Mammary epithelial cell (primary cell): Measurements from ENCODE around the gene GPR68.
"Not testable (repeated sequence)": the region's sequence is repeated elsewhere in the genome, so short reads cannot be mapped to it uniquely, and the experiment has no call there.

ENCODE experiments used
- CTCF ChIP-seq, 2 donors: IDR thresholded peaks in 1 of 2; conservative IDR thresholded peaks in 1 of 2; 2 replicates each; pipeline ENCODE4 v1.5.1; 2011 to 2012; ENCODE audit warnings: inconsistent platforms in 2 of 2, low read length in 2 of 2, mild to moderate bottlenecking in 2 of 2, control low read depth in 1 of 2, low read depth in 1 of 2; ENCODE audit not compliant: insufficient read depth in 1 of 2; ENCODE audit errors: extremely low read depth in 1 of 2
- EZH2 ChIP-seq: IDR thresholded peaks from 2 replicates; pipeline ENCODE4 v1.6.1; 2012; ENCODE audit warnings: low read length, inconsistent platforms, borderline replicate concordance

DNA sequence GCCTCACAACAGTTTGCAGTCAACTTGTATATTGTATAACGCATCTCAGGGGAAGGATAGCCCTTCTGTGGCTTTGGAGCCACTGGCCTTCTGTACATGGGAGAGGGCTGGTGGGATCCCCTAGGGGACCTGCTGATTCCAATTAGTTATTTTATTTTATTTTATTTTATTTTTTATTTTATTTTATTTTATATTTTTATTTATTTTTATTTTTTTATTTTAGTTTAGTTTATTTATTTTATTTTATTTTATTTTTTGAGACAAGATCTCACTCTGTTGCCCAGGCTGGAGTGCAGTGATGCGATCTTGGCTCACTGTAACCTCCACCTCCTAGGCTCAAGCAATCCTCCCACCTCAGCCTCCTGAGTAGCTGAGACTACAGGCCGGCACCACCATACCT is 61.8 kb downstream of the GPR68 start:
- not testable (repeated sequence) for TF ChIP-seq CTCF (conservative IDR thresholded peaks at IDR 0.05 in 1 of 2, IDR thresholded peaks at IDR 0.05 in 1 of 2; ENCODE audit: extremely low read depth in 1 of 2, insufficient read depth in 1 of 2, low read depth in 1 of 2, low read length in 2 of 2); EZH2
